GM23338 (cell line): ENCODE measurements around the gene BEST2. TPM values are rescaled to one million over a fixed set of nuclear protein-coding genes. Genes with fewer than 3 reads are reported as not detected.

ENCODE experiments used
- ATAC-seq: fragments of 200-7000 bp; cut with Tn5 transposase; 3 replicates; pipeline ENCODE4 v1.9.1; 2020
- DNase-seq: peaks from one replicate; pipeline ENCODE4 v3.0.0-alpha.2; 2015; ENCODE audit warnings: low spot score
- H2AFZ ChIP-seq: fragments of 200-600 bp; sonication (generic); 2 replicates; pipeline ENCODE4 v1.8.0; 2016; ENCODE audit warnings: antibody characterized with exemption, mild to moderate bottlenecking, moderate library complexity
- H3F3A ChIP-seq: fragments of 200-600 bp; sonication (generic); replicated peaks from 2 replicates; pipeline ENCODE4 v1.8.0; 2017; ENCODE audit warnings: antibody characterized with exemption, mixed run types, low read depth
- H3K27ac ChIP-seq: fragments of 200-600 bp; sonication (generic); 2 replicates; pipeline ENCODE4 v1.6.1; 2016; ENCODE audit warnings: low read depth
- H3K27me3 ChIP-seq: fragments of 200-600 bp; sonication (generic); 2 replicates; pipeline ENCODE4 v1.8.0; 2016; ENCODE audit warnings: mild to moderate bottlenecking, mixed run types, moderate library complexity; ENCODE audit not compliant: insufficient read depth
- H3K36me3 ChIP-seq: fragments of 200-600 bp; sonication (generic); 2 replicates; pipeline ENCODE4 v1.8.0; 2016; ENCODE audit warnings: mild to moderate bottlenecking; ENCODE audit not compliant: insufficient read depth
- H3K4me1 ChIP-seq: fragments of 200-600 bp; sonication (generic); 2 replicates; pipeline ENCODE4 v1.8.0; 2016; ENCODE audit warnings: mild to moderate bottlenecking, moderate library complexity; ENCODE audit not compliant: insufficient read depth
- H3K4me2 ChIP-seq: fragments of 200-600 bp; sonication (generic); 2 replicates; pipeline ENCODE4 v1.7.1; 2017; ENCODE audit warnings: mixed run types
- H3K4me3 ChIP-seq: fragments of 200-600 bp; sonication (generic); 2 replicates; pipeline ENCODE4 v1.6.1; 2016; ENCODE audit warnings: mixed run types
- H3K79me2 ChIP-seq: fragments of 200-600 bp; sonication (generic); replicated peaks from 2 replicates; pipeline ENCODE4 v1.8.0; 2017; ENCODE audit warnings: mild to moderate bottlenecking; ENCODE audit not compliant: insufficient read depth
- H3K9me2 ChIP-seq: fragments of 200-600 bp; sonication (generic); 2 replicates; pipeline ENCODE4 v1.8.0; 2017; ENCODE audit not compliant: insufficient read depth
- H4K20me1 ChIP-seq: fragments of 200-600 bp; sonication (generic); replicated peaks from 2 replicates; pipeline ENCODE4 v1.8.0; 2017; ENCODE audit warnings: mild to moderate bottlenecking; ENCODE audit not compliant: insufficient read depth
- H3K27ac Mint-ChIP-seq: 2 replicates; pipeline ENCODE4 v1.8.0; 2020; ENCODE audit warnings: inconsistent platforms, mild to moderate bottlenecking, moderate library complexity, mixed read lengths
- H3K27me3 Mint-ChIP-seq: 3 replicates; pipeline ENCODE4 v1.8.0; 2022; ENCODE audit warnings: low read depth, mild to moderate bottlenecking, moderate library complexity, mixed read lengths, inconsistent platforms; ENCODE audit not compliant: insufficient read depth, poor library complexity
- H3K36me3 Mint-ChIP-seq: 3 replicates; pipeline ENCODE4 v1.8.0; 2021; ENCODE audit warnings: low read depth, mild to moderate bottlenecking, inconsistent platforms, moderate library complexity, mixed read lengths
- H3K4me1 Mint-ChIP-seq: 3 replicates; pipeline ENCODE4 v1.8.0; 2020; ENCODE audit warnings: mild to moderate bottlenecking, inconsistent platforms, mixed read lengths
- H3K4me3 Mint-ChIP-seq: 3 replicates; pipeline ENCODE4 v1.8.0; 2021; ENCODE audit warnings: moderate library complexity, mild to moderate bottlenecking, inconsistent platforms, mixed read lengths
- H3K9me3 Mint-ChIP-seq: 3 replicates; pipeline ENCODE4 v1.8.0; 2020; ENCODE audit warnings: moderate library complexity, mild to moderate bottlenecking, inconsistent platforms, mixed read lengths
- CREB1 ChIP-seq: fragments of 250-450 bp; sonication (Bioruptor Pico); IDR thresholded peaks from 2 replicates; pipeline ENCODE4 v1.5.0; 2020; ENCODE audit warnings: low read depth, mild to moderate bottlenecking, moderate library complexity
- CTCF ChIP-seq, 2 experiments: fragments of 200-600 bp in 1 of 2; sonication (generic) in 1 of 2; conservative IDR thresholded peaks; 2 replicates each; pipeline versions ENCODE4 v1.5.1 to v1.6.1; 2016 to 2017; ENCODE audit warnings: antibody characterized with exemption in 2 of 2, low read depth in 2 of 2, mild to moderate bottlenecking in 2 of 2, moderate library complexity in 1 of 2
- ETS1 ChIP-seq: IDR thresholded peaks from 2 replicates; pipeline ENCODE4 v1.6.1; 2016; ENCODE audit warnings: antibody characterized with exemption
- EZH2 ChIP-seq: fragments of 200-600 bp; sonication (generic); IDR thresholded peaks from one replicate; pipeline ENCODE4 v1.8.0; 2017; ENCODE audit warnings: antibody characterized with exemption, mild to moderate bottlenecking, low read depth; ENCODE audit not compliant: unreplicated experiment
- EZH2phosphoT487 ChIP-seq: fragments of 200-600 bp; sonication (generic); IDR thresholded peaks from one replicate; pipeline ENCODE4 v1.8.1; 2018; ENCODE audit warnings: antibody characterized with exemption; ENCODE audit not compliant: unreplicated experiment
- JUNB ChIP-seq: IDR thresholded peaks from one replicate; pipeline ENCODE4 v1.6.1; 2016; ENCODE audit warnings: antibody characterized with exemption; ENCODE audit not compliant: unreplicated experiment
- NANOG ChIP-seq: IDR thresholded peaks from 2 replicates; pipeline ENCODE4 v1.6.1; 2016; ENCODE audit warnings: antibody characterized with exemption, borderline replicate concordance
- POLR2AphosphoS5 ChIP-seq: IDR thresholded peaks from 2 replicates; pipeline ENCODE4 v1.6.1; 2016; ENCODE audit warnings: antibody characterized with exemption, low read depth
- STAT1 ChIP-seq: IDR thresholded peaks from one replicate; pipeline ENCODE4 v1.6.1; 2016; ENCODE audit warnings: antibody characterized with exemption; ENCODE audit not compliant: unreplicated experiment
- ZNF114 ChIP-seq: fragments of 250-450 bp; sonication (Bioruptor Pico); IDR thresholded peaks from 2 replicates; pipeline ENCODE4 v1.5.0; 2020; ENCODE audit warnings: mild to moderate bottlenecking, moderate library complexity
- ZNF331 ChIP-seq: fragments of 250-450 bp; sonication (Bioruptor Pico); IDR thresholded peaks from 2 replicates; pipeline ENCODE4 v1.5.0; 2020; ENCODE audit warnings: low read depth, mild to moderate bottlenecking, moderate library complexity
- polyA plus RNA-seq: library from polyadenylated mRNA; unstranded; fragments of >200 nt; fragmentation: Nextera tagmentation; extraction: Ambion mirVana; gene quantifications from 2 replicates; pipeline ENCODE4 v1.2.1, GENCODE V29; 2016
- total RNA-seq: library from RNA; depleted of rRNA; stranded (reverse); fragments of >200 nt; shearing (Covaris generic); gene quantifications from 2 replicates; pipeline ENCODE4 v1.2.3, GENCODE V29; 2014
- TF ChIP-seq, protein P1 (sequence below): IDR thresholded peaks from one replicate; pipeline ENCODE4 v1.6.1; 2018; ENCODE audit warnings: antibody characterized with exemption; ENCODE audit not compliant: unreplicated experiment
- TF ChIP-seq, protein P2 (sequence below): fragments of 250-450 bp; sonication (Bioruptor Pico); IDR thresholded peaks from 2 replicates; pipeline ENCODE4 v1.5.0; 2020; ENCODE audit warnings: mild to moderate bottlenecking, moderate library complexity

The BEST2 gene
- total and polyA plus RNA-seq, 2 experiments from 2014 or later, result 1.2 to 10.4 TPM

- Histone ChIP-seq H4K20me1 (no peaks in the 10 kb centered on the region), H2AFZ (no peak overlapping the region), H3K4me1 (no peaks in the 10 kb centered on the region), H3K27ac (no peak overlapping the region), H3K27me3 (no peaks in the 10 kb centered on the region), H3F3A (no peaks in the 10 kb centered on the region), H3K79me2 (no peaks in the 10 kb centered on the region), H3K36me3 (no peaks in the 10 kb centered on the region; the same call in 1 of the 2 replicates), H3K9me2 (no peaks in the 10 kb centered on the region), H3K4me3 (no peak overlapping the region), H3K4me2 (no peak overlapping the region)
- no peak for TF ChIP-seq STAT1
- no peak for TF ChIP-seq CTCF (conservative IDR thresholded peaks at IDR 0.05; ENCODE audit: low read depth in 2 of 2)
- no peak for TF ChIP-seq ETS1
- TF ChIP-seq ZNF331, result no peak
- TF ChIP-seq EZH2, result no peak
- TF ChIP-seq ZNF114 (CRISPR knock-in tag), result no peak
- TF ChIP-seq, protein P1, sequence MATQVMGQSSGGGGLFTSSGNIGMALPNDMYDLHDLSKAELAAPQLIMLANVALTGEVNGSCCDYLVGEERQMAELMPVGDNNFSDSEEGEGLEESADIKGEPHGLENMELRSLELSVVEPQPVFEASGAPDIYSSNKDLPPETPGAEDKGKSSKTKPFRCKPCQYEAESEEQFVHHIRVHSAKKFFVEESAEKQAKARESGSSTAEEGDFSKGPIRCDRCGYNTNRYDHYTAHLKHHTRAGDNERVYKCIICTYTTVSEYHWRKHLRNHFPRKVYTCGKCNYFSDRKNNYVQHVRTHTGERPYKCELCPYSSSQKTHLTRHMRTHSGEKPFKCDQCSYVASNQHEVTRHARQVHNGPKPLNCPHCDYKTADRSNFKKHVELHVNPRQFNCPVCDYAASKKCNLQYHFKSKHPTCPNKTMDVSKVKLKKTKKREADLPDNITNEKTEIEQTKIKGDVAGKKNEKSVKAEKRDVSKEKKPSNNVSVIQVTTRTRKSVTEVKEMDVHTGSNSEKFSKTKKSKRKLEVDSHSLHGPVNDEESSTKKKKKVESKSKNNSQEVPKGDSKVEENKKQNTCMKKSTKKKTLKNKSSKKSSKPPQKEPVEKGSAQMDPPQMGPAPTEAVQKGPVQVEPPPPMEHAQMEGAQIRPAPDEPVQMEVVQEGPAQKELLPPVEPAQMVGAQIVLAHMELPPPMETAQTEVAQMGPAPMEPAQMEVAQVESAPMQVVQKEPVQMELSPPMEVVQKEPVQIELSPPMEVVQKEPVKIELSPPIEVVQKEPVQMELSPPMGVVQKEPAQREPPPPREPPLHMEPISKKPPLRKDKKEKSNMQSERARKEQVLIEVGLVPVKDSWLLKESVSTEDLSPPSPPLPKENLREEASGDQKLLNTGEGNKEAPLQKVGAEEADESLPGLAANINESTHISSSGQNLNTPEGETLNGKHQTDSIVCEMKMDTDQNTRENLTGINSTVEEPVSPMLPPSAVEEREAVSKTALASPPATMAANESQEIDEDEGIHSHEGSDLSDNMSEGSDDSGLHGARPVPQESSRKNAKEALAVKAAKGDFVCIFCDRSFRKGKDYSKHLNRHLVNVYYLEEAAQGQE, result no peak
- TF ChIP-seq POLR2AphosphoS5, result no peak
- no peak for TF ChIP-seq CREB1
- no peak for TF ChIP-seq NANOG
- TF ChIP-seq JUNB, result no peak
- no peak for TF ChIP-seq EZH2phosphoT487
- TF ChIP-seq, protein P2, sequence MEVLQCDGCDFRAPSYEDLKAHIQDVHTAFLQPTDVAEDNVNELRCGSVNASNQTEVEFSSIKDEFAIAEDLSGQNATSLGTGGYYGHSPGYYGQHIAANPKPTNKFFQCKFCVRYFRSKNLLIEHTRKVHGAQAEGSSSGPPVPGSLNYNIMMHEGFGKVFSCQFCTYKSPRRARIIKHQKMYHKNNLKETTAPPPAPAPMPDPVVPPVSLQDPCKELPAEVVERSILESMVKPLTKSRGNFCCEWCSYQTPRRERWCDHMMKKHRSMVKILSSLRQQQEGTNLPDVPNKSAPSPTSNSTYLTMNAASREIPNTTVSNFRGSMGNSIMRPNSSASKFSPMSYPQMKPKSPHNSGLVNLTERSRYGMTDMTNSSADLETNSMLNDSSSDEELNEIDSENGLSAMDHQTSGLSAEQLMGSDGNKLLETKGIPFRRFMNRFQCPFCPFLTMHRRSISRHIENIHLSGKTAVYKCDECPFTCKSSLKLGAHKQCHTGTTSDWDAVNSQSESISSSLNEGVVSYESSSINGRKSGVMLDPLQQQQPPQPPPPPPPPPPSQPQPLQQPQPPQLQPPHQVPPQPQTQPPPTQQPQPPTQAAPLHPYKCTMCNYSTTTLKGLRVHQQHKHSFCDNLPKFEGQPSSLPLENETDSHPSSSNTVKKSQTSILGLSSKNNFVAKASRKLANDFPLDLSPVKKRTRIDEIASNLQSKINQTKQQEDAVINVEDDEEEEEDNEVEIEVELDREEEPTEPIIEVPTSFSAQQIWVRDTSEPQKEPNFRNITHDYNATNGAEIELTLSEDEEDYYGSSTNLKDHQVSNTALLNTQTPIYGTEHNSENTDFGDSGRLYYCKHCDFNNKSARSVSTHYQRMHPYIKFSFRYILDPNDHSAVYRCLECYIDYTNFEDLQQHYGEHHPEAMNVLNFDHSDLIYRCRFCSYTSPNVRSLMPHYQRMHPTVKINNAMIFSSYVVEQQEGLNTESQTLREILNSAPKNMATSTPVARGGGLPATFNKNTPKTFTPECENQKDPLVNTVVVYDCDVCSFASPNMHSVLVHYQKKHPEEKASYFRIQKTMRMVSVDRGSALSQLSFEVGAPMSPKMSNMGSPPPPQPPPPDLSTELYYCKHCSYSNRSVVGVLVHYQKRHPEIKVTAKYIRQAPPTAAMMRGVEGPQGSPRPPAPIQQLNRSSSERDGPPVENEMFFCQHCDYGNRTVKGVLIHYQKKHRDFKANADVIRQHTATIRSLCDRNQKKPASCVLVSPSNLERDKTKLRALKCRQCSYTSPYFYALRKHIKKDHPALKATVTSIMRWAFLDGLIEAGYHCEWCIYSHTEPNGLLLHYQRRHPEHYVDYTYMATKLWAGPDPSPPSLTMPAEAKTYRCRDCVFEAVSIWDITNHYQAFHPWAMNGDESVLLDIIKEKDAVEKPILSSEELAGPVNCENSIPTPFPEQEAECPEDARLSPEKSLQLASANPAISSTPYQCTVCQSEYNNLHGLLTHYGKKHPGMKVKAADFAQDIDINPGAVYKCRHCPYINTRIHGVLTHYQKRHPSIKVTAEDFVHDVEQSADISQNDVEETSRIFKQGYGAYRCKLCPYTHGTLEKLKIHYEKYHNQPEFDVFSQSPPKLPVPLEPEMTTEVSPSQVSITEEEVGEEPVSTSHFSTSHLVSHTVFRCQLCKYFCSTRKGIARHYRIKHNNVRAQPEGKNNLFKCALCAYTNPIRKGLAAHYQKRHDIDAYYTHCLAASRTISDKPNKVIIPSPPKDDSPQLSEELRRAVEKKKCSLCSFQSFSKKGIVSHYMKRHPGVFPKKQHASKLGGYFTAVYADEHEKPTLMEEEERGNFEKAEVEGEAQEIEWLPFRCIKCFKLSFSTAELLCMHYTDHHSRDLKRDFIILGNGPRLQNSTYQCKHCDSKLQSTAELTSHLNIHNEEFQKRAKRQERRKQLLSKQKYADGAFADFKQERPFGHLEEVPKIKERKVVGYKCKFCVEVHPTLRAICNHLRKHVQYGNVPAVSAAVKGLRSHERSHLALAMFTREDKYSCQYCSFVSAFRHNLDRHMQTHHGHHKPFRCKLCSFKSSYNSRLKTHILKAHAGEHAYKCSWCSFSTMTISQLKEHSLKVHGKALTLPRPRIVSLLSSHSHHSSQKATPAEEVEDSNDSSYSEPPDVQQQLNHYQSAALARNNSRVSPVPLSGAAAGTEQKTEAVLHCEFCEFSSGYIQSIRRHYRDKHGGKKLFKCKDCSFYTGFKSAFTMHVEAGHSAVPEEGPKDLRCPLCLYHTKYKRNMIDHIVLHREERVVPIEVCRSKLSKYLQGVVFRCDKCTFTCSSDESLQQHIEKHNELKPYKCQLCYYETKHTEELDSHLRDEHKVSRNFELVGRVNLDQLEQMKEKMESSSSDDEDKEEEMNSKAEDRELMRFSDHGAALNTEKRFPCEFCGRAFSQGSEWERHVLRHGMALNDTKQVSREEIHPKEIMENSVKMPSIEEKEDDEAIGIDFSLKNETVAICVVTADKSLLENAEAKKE (CRISPR knock-in tag), result no peak
- Mint-ChIP-seq H3K36me3 (peaks cover 54% of the 10 kb centered on the region), H3K27ac (no peak overlapping the region; the same call in 1 of the 2 replicates), H3K9me3 (no peaks in the 10 kb centered on the region), H3K27me3 (peaks cover 13% of the 10 kb centered on the region), H3K4me3 (no peak overlapping the region), H3K4me1 (no peaks in the 10 kb centered on the region)
- ATAC-seq (no peak), DNase-seq (no peak)
These were observed 6.3 kb upstream of the BEST2 start for GRCh38 chr19:12745166-12745897.
